IPS-15b (cell line): ENCODE data around the gene NCKIPSD.
"Not testable (repeated sequence)": the region's sequence is repeated elsewhere in the genome, so short reads cannot be mapped to it uniquely, and the experiment has no call there.

Experiments
- H3K27me3 ChIP-seq: one replicate; pipeline ENCODE4 v1.6.1; 2013; ENCODE audit warnings: low read length; ENCODE audit not compliant: control insufficient read depth, insufficient read depth
- H3K36me3 ChIP-seq: one replicate; pipeline ENCODE4 v1.6.1; 2013; ENCODE audit warnings: low read length; ENCODE audit not compliant: control insufficient read depth, insufficient read depth
- H3K4me1 ChIP-seq: one replicate; pipeline ENCODE4 v1.6.1; 2013; ENCODE audit warnings: mild to moderate bottlenecking, low read length; ENCODE audit not compliant: control insufficient read depth, insufficient read depth
- H3K4me3 ChIP-seq: one replicate; pipeline ENCODE4 v1.5.1; 2013; ENCODE audit warnings: low read depth, low read length
- H3K9ac ChIP-seq: one replicate; pipeline ENCODE4 v1.6.1; 2013; ENCODE audit warnings: low read depth, mild to moderate bottlenecking, low read length
- H3K9me3 ChIP-seq: one replicate; pipeline ENCODE4 v1.6.1; 2013; ENCODE audit warnings: mild to moderate bottlenecking, low read length; ENCODE audit not compliant: control insufficient read depth, insufficient read depth

Gene NCKIPSD

GRCh38 chr3:48685603-48686511 is at the start of gene NCKIPSD:
NCKIPSD (minus strand) TSS chr3:48685915; CDS start chr3:48685807, 108 bp downstream.
- Histone ChIP-seq H3K4me1 (peaks cover 4% of the 10 kb centered on the region), H3K9ac (peak within 1 kb of the TSS; percentile 85), H3K9me3 (no peaks in the 10 kb centered on the region), H3K36me3 (peaks cover 47% of the 10 kb centered on the region), H3K27me3 (no peaks in the 10 kb centered on the region), H3K4me3 (peak within 1 kb of the TSS; percentile 91)

- not testable (repeated sequence) for H3K9ac ChIP-seq, H3K36me3 ChIP-seq, H3K4me3 ChIP-seq, H3K27me3 ChIP-seq, H3K9me3 ChIP-seq, H3K4me1 ChIP-seq
Measured at GRCh38 chr3:48735075-48735767, 49.5 kb upstream of the NCKIPSD start.

GRCh38 chr3:48734541-48734940 is 48.8 kb upstream of the NCKIPSD start:
- not testable (repeated sequence) for H3K4me3 ChIP-seq, H3K36me3 ChIP-seq, H3K27me3 ChIP-seq, H3K9me3 ChIP-seq, H3K4me1 ChIP-seq, H3K9ac ChIP-seq

- H3K4me1 ChIP-seq, H3K36me3 ChIP-seq, H3K27me3 ChIP-seq, H3K4me3 ChIP-seq, H3K9ac ChIP-seq, H3K9me3 ChIP-seq: not testable (repeated sequence)
Measured at GRCh38 chr3:48733752-48734518, 48.2 kb upstream of the NCKIPSD start.

GRCh38 chr3:48727511-48727910 is 41.8 kb upstream of the NCKIPSD start:
- Histone ChIP-seq H3K27me3 (no peaks in the 10 kb centered on the region), H3K36me3 (no peaks in the 10 kb centered on the region), H3K9ac (no peak overlapping the region), H3K4me3 (no peak overlapping the region), H3K9me3 (no peaks in the 10 kb centered on the region), H3K4me1 (no peaks in the 10 kb centered on the region)

- not testable (repeated sequence) for H3K9me3 ChIP-seq, H3K9ac ChIP-seq, H3K4me1 ChIP-seq, H3K4me3 ChIP-seq, H3K27me3 ChIP-seq, H3K36me3 ChIP-seq
Measured at GRCh38 chr3:48725185-48725855, 39.6 kb upstream of the NCKIPSD start.

- H3K36me3 ChIP-seq, result no peaks in the 10 kb centered on the region
- peaks cover 2% of the 10 kb centered on the region for H3K27me3 ChIP-seq
- no peak overlapping the region for H3K9ac ChIP-seq
Measured at GRCh38 chr3:48723725-48724124, 38.0 kb upstream of the NCKIPSD start.

GRCh38 chr3:48723293-48723692 is 37.6 kb upstream of the NCKIPSD start:
- not testable (repeated sequence) for H3K9ac ChIP-seq, H3K27me3 ChIP-seq, H3K4me3 ChIP-seq, H3K4me1 ChIP-seq, H3K9me3 ChIP-seq, H3K36me3 ChIP-seq

More at GRCh38 chr3:48723725-48724124, 38.0 kb upstream of the NCKIPSD start:
- Histone ChIP-seq H3K4me1 (no peaks in the 10 kb centered on the region), H3K9me3 (no peaks in the 10 kb centered on the region), H3K4me3 (no peak overlapping the region)

- peaks cover 16% of the 10 kb centered on the region for H3K36me3 ChIP-seq
- peak within 1 kb of the TSS; percentile 99 for H3K9ac ChIP-seq
- peaks cover 5% of the 10 kb centered on the region for H3K27me3 ChIP-seq
- H3K4me3 ChIP-seq, result peak within 1 kb of the TSS; percentile 96
- H3K9me3 ChIP-seq, result no peaks in the 10 kb centered on the region
- H3K4me1 ChIP-seq, result peaks cover 10% of the 10 kb centered on the region
Measured at GRCh38 chr3:48716982-48717746, 31.4 kb upstream of the NCKIPSD start, which contains the start of gene IP6K2. IP6K2 (minus strand) TSS chr3:48717221; CDS start chr3:48695291, 21,930 bp downstream.

- Histone ChIP-seq H3K36me3 (peaks cover 21% of the 10 kb centered on the region), H3K9me3 (no peaks in the 10 kb centered on the region), H3K9ac (peak overlapping the region; percentile 99), H3K4me3 (peak overlapping the region; percentile 96), H3K27me3 (peaks cover 5% of the 10 kb centered on the region), H3K4me1 (peaks cover 12% of the 10 kb centered on the region)
Measured at GRCh38 chr3:48716508-48716981, 30.8 kb upstream of the NCKIPSD start.
